PC-3 (cell line): ENCODE measurements around the gene OVAAL.

Source experiments
- EZH2 ChIP-seq: fragments of 300-600 bp; sonication (generic); IDR thresholded peaks from one replicate; pipeline ENCODE4 v1.6.1; 2017; ENCODE audit warnings: antibody characterized with exemption, mild to moderate bottlenecking, low read length; ENCODE audit not compliant: unreplicated experiment
- EZH2phosphoT487 ChIP-seq: fragments of 300-600 bp; sonication (generic); IDR thresholded peaks from 2 replicates; pipeline ENCODE4 v1.6.1; 2018; ENCODE audit warnings: mild to moderate bottlenecking, antibody characterized with exemption, low read length, borderline replicate concordance
- TF ChIP-seq, protein P1 (sequence below): fragments of 300-600 bp; sonication (generic); conservative IDR thresholded peaks from 2 replicates; pipeline ENCODE4 v1.5.1; 2017; ENCODE audit warnings: antibody characterized with exemption, low read depth, mild to moderate bottlenecking, low read length

DNA sequence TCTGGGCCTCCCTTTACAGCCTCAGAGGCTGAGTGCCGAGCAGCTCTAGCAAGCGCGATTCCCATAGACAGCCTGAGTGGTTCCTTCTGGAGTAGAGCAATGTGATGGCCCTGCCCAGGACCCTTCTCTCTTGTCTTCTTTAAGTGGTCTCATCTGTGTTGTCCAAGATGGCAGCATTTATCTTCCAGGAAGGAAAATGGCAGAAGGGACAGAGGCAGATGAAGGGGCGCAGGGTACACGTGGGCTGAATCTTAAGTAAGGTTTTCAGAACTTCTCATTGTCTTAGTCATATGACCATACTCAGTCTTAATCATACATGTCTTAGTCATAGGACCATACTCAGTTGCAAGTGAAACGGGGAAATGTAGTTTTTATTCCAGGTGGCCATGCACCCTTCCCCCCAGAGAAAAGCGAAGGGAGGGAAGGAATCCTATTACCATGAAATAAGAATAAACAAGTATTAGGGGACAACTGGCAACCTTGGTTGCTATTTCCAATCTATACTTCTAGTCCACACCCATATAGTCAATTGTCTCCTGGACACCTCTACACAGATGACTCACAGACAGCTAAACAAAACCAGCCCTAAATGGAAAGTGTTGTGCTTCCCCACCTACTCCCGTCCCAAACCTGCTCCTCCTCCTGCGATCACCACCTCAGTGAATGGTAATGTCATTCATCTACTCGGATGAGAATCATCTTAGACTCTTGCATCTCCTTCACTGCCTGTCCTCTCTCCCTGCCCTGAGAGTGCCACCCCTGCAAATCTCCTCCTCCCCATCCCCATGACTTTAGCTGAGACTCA lies 13.3 kb downstream of the OVAAL start:
- TF ChIP-seq, protein P1, sequence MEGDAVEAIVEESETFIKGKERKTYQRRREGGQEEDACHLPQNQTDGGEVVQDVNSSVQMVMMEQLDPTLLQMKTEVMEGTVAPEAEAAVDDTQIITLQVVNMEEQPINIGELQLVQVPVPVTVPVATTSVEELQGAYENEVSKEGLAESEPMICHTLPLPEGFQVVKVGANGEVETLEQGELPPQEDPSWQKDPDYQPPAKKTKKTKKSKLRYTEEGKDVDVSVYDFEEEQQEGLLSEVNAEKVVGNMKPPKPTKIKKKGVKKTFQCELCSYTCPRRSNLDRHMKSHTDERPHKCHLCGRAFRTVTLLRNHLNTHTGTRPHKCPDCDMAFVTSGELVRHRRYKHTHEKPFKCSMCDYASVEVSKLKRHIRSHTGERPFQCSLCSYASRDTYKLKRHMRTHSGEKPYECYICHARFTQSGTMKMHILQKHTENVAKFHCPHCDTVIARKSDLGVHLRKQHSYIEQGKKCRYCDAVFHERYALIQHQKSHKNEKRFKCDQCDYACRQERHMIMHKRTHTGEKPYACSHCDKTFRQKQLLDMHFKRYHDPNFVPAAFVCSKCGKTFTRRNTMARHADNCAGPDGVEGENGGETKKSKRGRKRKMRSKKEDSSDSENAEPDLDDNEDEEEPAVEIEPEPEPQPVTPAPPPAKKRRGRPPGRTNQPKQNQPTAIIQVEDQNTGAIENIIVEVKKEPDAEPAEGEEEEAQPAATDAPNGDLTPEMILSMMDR = no peak
- TF ChIP-seq EZH2 = no peak
- no peak for TF ChIP-seq EZH2phosphoT487
